Heart left ventricle (tissue), 16 donors: ENCODE results near the gene NRM. TPM values are rescaled to one million over a fixed set of nuclear protein-coding genes. Genes with fewer than 3 reads are reported as not detected.
"Not testable (repeated sequence)": the region's sequence is repeated elsewhere in the genome, so short reads cannot be mapped to it uniquely, and the experiment has no call there.

Experiments
- ATAC-seq, 4 donors: fragments of 200-7000 bp; cut with Tn5 transposase; one replicate each; pipeline ENCODE4 v1.9.1; 2020 to 2022; ENCODE audit warnings: moderate library complexity in 4 of 4, mild to moderate bottlenecking in 3 of 4, moderate number of reproducible peaks in 1 of 4
- DNase-seq, 5 donors: peaks; one replicate each; pipeline ENCODE4 v3.0.0-alpha.2; 2020
- H3K27ac ChIP-seq, 12 donors: fragments of 200-600 bp; sonication (generic) in 4 of 12; one replicate each; pipeline versions ENCODE4 v1.5.0 to v1.8.0; 2016 to 2022; ENCODE audit warnings: mild to moderate bottlenecking in 2 of 12
- H3K27me3 ChIP-seq, 9 donors: fragments of 200-600 bp; sonication (generic) in 2 of 9; one replicate each; pipeline versions ENCODE4 v1.5.1 to v1.8.0; 2016 to 2022; ENCODE audit warnings: mild to moderate bottlenecking in 3 of 9
- H3K36me3 ChIP-seq, 9 donors: fragments of 200-600 bp; sonication (generic) in 2 of 9; one replicate each; pipeline versions ENCODE4 v1.5.0 to v1.8.0; 2018 to 2022; ENCODE audit warnings: mild to moderate bottlenecking in 2 of 9
- H3K4me1 ChIP-seq, 12 donors: fragments of 200-600 bp; sonication (generic) in 4 of 12; one replicate each; pipeline versions ENCODE4 v1.5.0 to v1.8.0; 2016 to 2022; ENCODE audit warnings: mild to moderate bottlenecking in 3 of 12
- H3K4me3 ChIP-seq, 12 donors: fragments of 200-600 bp; sonication (generic) in 4 of 12; one replicate each; pipeline versions ENCODE4 v1.5.0 to v1.8.0; 2017 to 2022; ENCODE audit warnings: mild to moderate bottlenecking in 9 of 12, moderate library complexity in 4 of 12
- H3K9me3 ChIP-seq, 12 donors: fragments of 200-600 bp; sonication (generic) in 4 of 12; one replicate each; pipeline versions ENCODE4 v1.5.0 to v1.8.0; 2016 to 2022; ENCODE audit warnings: mild to moderate bottlenecking in 1 of 12
- POLR2A ChIP-seq, 2 donors: fragments of 450-650 bp; IDR thresholded peaks; one replicate each; pipeline ENCODE4 v1.6.1; 2017; ENCODE audit warnings: antibody characterized with exemption in 2 of 2, mild to moderate bottlenecking in 2 of 2, moderate library complexity in 2 of 2
- WGBS, 4 donors: extraction: QIAGEN DNeasy Blood & Tissue Kit in 2 of 4; methylation state at CpG; one replicate each; pipeline versions ENCODE4 v1.1.5 to v1.1.7; 2013 to 2018; 5-methylcytosine and 5-hydroxymethylcytosine counted together
- intact Hi-C, 10 donors: fragments of 100-400 bp; cut with DNase I; formaldehyde crosslinking; loops; one replicate each; pipeline versions ENCODE4 v1.11.1 to v1.14.2; 2022
- polyA plus RNA-seq, 2 donors: library from polyadenylated mRNA; stranded (reverse); fragments of 200-250 nt; gene quantifications; one replicate each; pipeline ENCODE4 v1.2.3, GENCODE V29; 2013
- total RNA-seq, 9 donors: library from RNA; depleted of rRNA in 2 of 9; stranded (reverse); fragments of >200 nt in 2 of 9; fragmentation: NEBNext Ultra II Directional in 3 of 9; extraction: Animal tissue kit (Norgen Biotek cat#: 25700) in 3 of 9; gene quantifications; one replicate each; pipeline versions ENCODE4 v1.1.0 to v1.2.4, GENCODE V29; 2016 to 2023
- TF ChIP-seq, protein P1 (sequence below), 12 donors: fragments of 200-600 bp; sonication (generic) in 4 of 12; IDR thresholded peaks; one replicate each; pipeline versions ENCODE4 v1.5.0 to v1.8.0; 2018 to 2022; ENCODE audit warnings: antibody characterized with exemption in 12 of 12, mild to moderate bottlenecking in 5 of 12
- donor health status: ischemic (EF 13 %, LVEDD 7.1; RV severe dilation, severe dysfunction).
- donor health status: healthy with polysubstance abuse.
- donor health status: DM: no; HTN: yes; CAD: no.
- donor health status: DM: no; HTN: no; CAD: no.
- donor health status: ischemic (EF 25% LVEDD 6.9; RV normal size, moderate dysfunction).
- donor health status: ischemic (EF 25% LVEDD 5.7; RV mildly dilated, moderate dysfunction).
- donor health status: healthy.
- donor health status: DM: yes; HTN: yes; CAD: no.
- donor health status: ischemic (EF 35%, LVEDD 5.7; RV mildly dilated, moderate dysfunction).
- donor health status: nonischemic (EF 11% LVEDD 7.7; RV severe dilation, severe dysfunction).
- donor health status: DM: yes; HTN: yes; CAD: no.
- donor health status: PGD.
- donor health status: ischemic (EF 29% LVEDD 5.4; RV normal size, mild dysfunction).
- donor health status: nonischemic (EF 23%, LVEDD 6.1; RV moderate dilation, normal function).

NRM gene
- total and polyA plus RNA-seq, 11 donors: 2.2 to 9.6 (median 3.9) TPM

DNA sequence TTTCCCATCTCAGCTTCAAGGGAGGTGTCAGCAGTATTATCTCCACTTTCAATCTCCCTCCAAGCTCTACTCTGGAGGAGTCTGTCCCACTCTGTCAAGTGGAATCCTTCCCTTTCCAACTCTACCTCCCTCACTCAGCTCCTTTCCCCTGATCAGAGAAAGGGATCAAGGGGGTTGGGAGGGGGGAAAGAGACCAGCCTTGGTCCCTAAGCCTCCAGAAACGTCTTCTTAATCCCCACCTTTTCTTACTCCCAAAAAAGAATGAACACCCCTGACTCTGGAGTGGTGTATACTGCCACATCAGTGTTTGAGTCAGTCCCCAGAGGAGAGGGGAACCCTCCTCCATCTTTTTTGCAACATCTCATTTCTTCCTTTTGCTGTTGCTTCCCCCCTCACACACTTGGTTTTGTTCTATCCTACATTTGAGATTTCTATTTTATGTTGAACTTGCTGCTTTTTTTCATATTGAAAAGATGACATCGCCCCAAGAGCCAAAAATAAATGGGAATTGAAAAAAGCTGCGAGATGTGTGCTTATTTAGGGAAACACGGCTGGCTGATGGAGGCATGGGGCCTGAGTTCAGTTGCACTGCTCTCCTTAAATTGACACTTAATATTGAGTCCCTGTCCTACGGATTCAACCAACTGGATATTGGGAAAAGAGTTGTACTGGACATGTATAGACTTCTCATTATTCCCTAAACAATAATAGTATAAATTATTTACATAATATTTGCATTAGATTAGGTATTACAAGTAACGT, 34.3 kb upstream of the NRM start:
- intact Hi-C loops: loop anchor here in 6 of 10 donors (5.0 to 10.0 kb wide), 7 partner anchors 108 to 360 kb away; partner anchors contain the start of genes GNL1 (in 2 of the 6), MRPS18B (in 2 of the 6), PPP1R10 (in 2 of the 6) and PRR3 (in 2 of the 6)
- Histone ChIP-seq H3K36me3 (peaks cover 0 to 84% (median 75%) of the 10 kb centered on the region in 9 donors), H3K9me3 (no peaks in the 10 kb centered on the region), H3K27me3 (no peaks in the 10 kb centered on the region), H3K4me3 (no peak overlapping the region), H3K4me1 (peaks cover 0 to 47% (median 30%) of the 10 kb centered on the region in 12 donors), H3K27ac (peak overlapping the region in 4 of 12 donors; percentile 19 to 44 (median 24))
- WGBS, 4 donors: 31 to 35% (median 33%) methylated on average over 6 of the region's 6 CpGs
- no peak for TF ChIP-seq POLR2A (IDR thresholded peaks at IDR 0.05)
- TF ChIP-seq, protein P1, sequence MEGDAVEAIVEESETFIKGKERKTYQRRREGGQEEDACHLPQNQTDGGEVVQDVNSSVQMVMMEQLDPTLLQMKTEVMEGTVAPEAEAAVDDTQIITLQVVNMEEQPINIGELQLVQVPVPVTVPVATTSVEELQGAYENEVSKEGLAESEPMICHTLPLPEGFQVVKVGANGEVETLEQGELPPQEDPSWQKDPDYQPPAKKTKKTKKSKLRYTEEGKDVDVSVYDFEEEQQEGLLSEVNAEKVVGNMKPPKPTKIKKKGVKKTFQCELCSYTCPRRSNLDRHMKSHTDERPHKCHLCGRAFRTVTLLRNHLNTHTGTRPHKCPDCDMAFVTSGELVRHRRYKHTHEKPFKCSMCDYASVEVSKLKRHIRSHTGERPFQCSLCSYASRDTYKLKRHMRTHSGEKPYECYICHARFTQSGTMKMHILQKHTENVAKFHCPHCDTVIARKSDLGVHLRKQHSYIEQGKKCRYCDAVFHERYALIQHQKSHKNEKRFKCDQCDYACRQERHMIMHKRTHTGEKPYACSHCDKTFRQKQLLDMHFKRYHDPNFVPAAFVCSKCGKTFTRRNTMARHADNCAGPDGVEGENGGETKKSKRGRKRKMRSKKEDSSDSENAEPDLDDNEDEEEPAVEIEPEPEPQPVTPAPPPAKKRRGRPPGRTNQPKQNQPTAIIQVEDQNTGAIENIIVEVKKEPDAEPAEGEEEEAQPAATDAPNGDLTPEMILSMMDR (IDR thresholded peaks at IDR 0.05): no peak
- ATAC-seq (no peak), DNase-seq (no peak)

DNA sequence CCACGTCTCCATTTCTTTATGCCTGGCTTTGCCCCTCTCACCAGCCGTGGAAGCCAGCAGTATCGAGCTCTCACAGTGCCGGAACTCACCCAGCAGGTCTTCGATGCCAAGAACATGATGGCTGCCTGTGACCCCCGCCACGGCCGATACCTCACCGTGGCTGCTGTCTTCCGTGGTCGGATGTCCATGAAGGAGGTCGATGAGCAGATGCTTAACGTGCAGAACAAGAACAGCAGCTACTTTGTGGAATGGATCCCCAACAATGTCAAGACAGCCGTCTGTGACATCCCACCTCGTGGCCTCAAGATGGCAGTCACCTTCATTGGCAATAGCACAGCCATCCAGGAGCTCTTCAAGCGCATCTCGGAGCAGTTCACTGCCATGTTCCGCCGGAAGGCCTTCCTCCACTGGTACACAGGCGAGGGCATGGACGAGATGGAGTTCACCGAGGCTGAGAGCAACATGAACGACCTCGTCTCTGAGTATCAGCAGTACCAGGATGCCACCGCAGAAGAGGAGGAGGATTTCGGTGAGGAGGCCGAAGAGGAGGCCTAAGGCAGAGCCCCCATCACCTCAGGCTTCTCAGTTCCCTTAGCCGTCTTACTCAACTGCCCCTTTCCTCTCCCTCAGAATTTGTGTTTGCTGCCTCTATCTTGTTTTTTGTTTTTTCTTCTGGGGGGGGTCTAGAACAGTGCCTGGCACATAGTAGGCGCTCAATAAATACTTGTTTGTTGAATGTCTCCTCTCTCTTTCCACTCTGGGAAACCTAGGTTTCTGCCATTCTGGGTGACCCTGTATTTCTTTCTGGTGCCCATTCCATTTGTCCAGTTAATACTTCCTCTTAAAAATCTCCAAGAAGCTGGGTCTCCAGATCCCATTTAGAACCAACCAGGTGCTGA, 33.3 kb upstream of the NRM start:
- H3K27me3 ChIP-seq, DNase-seq, H3K9me3 ChIP-seq, ATAC-seq: not testable (repeated sequence)
- WGBS, 4 donors: 51 to 60% (median 56%) methylated on average over 22 to 29 of the region's 29 CpGs
- Histone ChIP-seq H3K27ac (peak overlapping the region in 2 of 12 donors; percentile 25 to 44), H3K4me1 (peaks cover 0 to 54% (median 36%) of the 10 kb centered on the region in 12 donors), H3K36me3 (peaks cover 0 to 74% (median 65%) of the 10 kb centered on the region in 9 donors), H3K4me3 (peak overlapping the region in 1 of 12 donors; percentile 17)
- intact Hi-C loops: loop anchor here in 9 of 10 donors (2.0 to 10.0 kb wide), 8 partner anchors 19 to 361 kb away; partner anchors contain the start of genes GNL1 (in 2 of the 9), MRPS18B (in 2 of the 9), PPP1R10 (in 2 of the 9) and PRR3 (in 2 of the 9)

DNA sequence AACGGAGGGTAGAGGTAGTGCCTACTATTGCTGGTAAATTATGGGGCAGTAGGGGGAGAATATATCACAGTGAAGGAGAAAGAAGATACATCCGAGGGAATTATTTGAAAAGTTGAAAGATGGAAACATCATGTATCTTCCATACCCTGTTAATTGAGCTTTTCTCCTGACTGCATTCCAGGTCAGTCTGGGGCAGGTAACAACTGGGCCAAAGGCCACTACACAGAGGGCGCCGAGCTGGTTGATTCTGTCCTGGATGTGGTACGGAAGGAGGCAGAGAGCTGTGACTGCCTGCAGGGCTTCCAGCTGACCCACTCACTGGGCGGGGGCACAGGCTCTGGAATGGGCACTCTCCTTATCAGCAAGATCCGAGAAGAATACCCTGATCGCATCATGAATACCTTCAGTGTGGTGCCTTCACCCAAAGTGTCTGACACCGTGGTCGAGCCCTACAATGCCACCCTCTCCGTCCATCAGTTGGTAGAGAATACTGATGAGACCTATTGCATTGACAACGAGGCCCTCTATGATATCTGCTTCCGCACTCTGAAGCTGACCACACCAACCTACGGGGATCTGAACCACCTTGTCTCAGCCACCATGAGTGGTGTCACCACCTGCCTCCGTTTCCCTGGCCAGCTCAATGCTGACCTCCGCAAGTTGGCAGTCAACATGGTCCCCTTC, 32.5 kb upstream of the NRM start:
- Histone ChIP-seq H3K4me3 (peak overlapping the region in 2 of 12 donors; percentile 78 to 94), H3K4me1 (peaks cover 0 to 62% (median 41%) of the 10 kb centered on the region in 12 donors)

DNA sequence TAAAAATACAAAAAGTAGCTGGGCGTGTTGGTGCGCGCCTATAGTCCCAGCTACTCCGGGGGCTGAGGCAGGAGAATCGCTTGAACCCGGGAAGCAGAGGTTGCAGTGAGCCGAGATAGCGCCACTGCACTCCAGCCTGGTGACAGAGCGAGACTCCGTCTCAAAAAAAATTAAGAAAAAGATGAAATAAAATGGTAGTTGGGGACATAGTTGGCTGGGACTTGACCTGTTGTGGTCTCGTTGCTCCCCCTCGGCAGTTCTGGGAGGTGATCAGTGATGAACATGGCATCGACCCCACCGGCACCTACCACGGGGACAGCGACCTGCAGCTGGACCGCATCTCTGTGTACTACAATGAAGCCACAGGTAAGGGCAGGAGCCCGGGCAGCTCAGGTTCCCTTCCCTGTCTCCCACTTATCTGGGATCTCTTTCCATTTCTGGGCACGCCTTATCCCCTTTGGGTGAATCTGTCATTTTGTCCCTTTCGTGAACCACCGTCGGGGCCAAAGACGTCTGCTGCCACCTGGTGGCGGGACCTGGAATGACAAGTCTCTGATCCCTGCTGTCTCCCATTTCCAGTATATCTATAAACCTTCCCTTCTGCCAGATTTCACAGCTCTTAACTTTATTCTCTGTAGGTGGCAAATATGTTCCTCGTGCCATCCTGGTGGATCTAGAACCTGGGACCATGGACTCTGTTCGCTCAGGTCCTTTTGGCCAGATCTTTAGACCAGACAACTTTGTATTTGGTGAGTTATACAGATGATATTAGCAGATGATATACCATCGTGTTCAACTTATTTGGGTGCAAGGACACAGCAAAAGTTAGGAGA, 31.7 kb upstream of the NRM start:
- intact Hi-C loops: loop anchor here (1.0 to 10.0 kb wide), 10 partner anchors 20 to 362 kb away; partner anchors contain the start of genes GNL1 (in 2 of the 10), MRPS18B (in 2 of the 10), PPP1R10 (in 2 of the 10) and PRR3 (in 2 of the 10)
- no peaks in the 10 kb centered on the region for H3K9me3 ChIP-seq
- TF ChIP-seq POLR2A (IDR thresholded peaks at IDR 0.05): no peak
- TF ChIP-seq, protein P1 (IDR thresholded peaks at IDR 0.05): peak; percentile 92 to 99 (median 96)
- H3K36me3 ChIP-seq: peaks cover 0 to 58% (median 49%) of the 10 kb centered on the region in 9 donors
- H3K4me1 ChIP-seq: peaks cover 0 to 68% (median 46%) of the 10 kb centered on the region in 12 donors
- 14 to 21% (median 17%) methylated on average over 27 of the region's 27 CpGs for WGBS, 4 donors
- H3K4me3 ChIP-seq: peak overlapping the region in 11 of 12 donors; percentile 66 to 94 (median 86)
- peak; percentile 1 to 10 (median 2) for ATAC-seq
- H3K27ac ChIP-seq: peak overlapping the region in 11 of 12 donors; percentile 4 to 99 (median 96)
- no peaks in the 10 kb centered on the region for H3K27me3 ChIP-seq
- peak; percentile 74 to 88 (median 81) for DNase-seq

More for the DNA sequence above, 32.5 kb upstream of the NRM start:
- Histone ChIP-seq H3K27ac (peak overlapping the region in 3 of 12 donors; percentile 97 to 99 (median 98)), H3K36me3 (peaks cover 0 to 66% (median 57%) of the 10 kb centered on the region in 9 donors)
- not testable (repeated sequence) for H3K9me3 ChIP-seq, ATAC-seq, H3K27me3 ChIP-seq, DNase-seq
- intact Hi-C loops: loop anchor here in 9 of 10 donors (2.0 to 10.0 kb wide), 8 partner anchors 20 to 362 kb away; partner anchors contain the start of genes GNL1 (in 2 of the 9), MRPS18B (in 2 of the 9), PPP1R10 (in 2 of the 9) and PRR3 (in 2 of the 9)
- whole genome bisulfite sequencing, 4 donors: 53 to 59% (median 57%) methylated on average over 16 of the region's 16 CpGs

DNA sequence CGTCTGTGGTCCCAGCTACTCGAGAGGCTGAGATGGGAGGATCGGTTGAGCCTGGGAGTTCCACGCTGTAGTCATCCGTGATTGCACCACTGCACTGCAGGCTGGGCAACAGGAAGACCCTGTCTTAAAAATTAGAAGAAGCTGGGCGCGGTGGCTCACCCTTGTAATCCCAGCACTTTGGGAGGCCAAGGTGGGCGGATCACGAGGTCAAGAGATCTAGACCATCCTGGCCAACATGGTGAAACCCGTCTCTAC, 31.2 kb upstream of the NRM start:
- WGBS, 4 donors: 17 to 21% (median 19%) methylated on average over 10 of the region's 10 CpGs
- not testable (repeated sequence) for H3K9me3 ChIP-seq, H3K27me3 ChIP-seq, ATAC-seq
- Histone ChIP-seq H3K4me3 (peak overlapping the region in 11 of 12 donors; percentile 66 to 94 (median 86)), H3K36me3 (peaks cover 0 to 53% (median 43%) of the 10 kb centered on the region in 9 donors), H3K27ac (peak overlapping the region in 11 of 12 donors; percentile 72 to 99 (median 96)), H3K4me1 (peaks cover 0 to 68% (median 46%) of the 10 kb centered on the region in 12 donors)
- peak in 2 of 5 donors; percentile 48 to 56 for DNase-seq
- intact Hi-C loops: loop anchor here (1.0 to 10.0 kb wide), 10 partner anchors 21 to 363 kb away; partner anchors contain the start of genes GNL1 (in 2 of the 10), MRPS18B (in 2 of the 10), PPP1R10 (in 2 of the 10) and PRR3 (in 2 of the 10)
